ENCODE results near the gene GCNT1.

The GCNT1 gene

GRCh38 chr9:76415731-76416130, 43.3 kb upstream of the GCNT1 start:
- TF ChIP-seq NFIC (IDR thresholded peaks at IDR 0.05) (peak; percentile 7; the same call in 1 of the 2 replicates), MAX (IDR thresholded peaks at IDR 0.05) (no peak)

- TF ChIP-seq ZBTB7A (IDR thresholded peaks at IDR 0.05; ENCODE audit: low read depth): no peak
- TF ChIP-seq CEBPB (IDR thresholded peaks at IDR 0.05): no peak
- no peak for TF ChIP-seq NFIC (IDR thresholded peaks at IDR 0.05)
- no peak for TF ChIP-seq RAD21 (IDR thresholded peaks at IDR 0.05; ENCODE audit: low read depth)
- no peak for TF ChIP-seq EGR1 (IDR thresholded peaks at IDR 0.05)
- no peak for TF ChIP-seq TEAD4 (IDR thresholded peaks at IDR 0.05)
- TF ChIP-seq REST (IDR thresholded peaks at IDR 0.05; ENCODE audit: low read depth): no peak
- TF ChIP-seq USF1 (IDR thresholded peaks at IDR 0.05): no peak
- no peak for TF ChIP-seq CREB1 (IDR thresholded peaks at IDR 0.05; ENCODE audit: low read depth)
- no peak for TF ChIP-seq MAX (IDR thresholded peaks at IDR 0.05)
- no peak for TF ChIP-seq EP300 (IDR thresholded peaks at IDR 0.05; ENCODE audit: borderline replicate concordance)
- no peak for TF ChIP-seq TAF1 (IDR thresholded peaks at IDR 0.05; ENCODE audit: low read depth)
- no peak for TF ChIP-seq FOXM1 (IDR thresholded peaks at IDR 0.05; ENCODE audit: borderline replicate concordance, low read depth)
- TF ChIP-seq YY1 (IDR thresholded peaks at IDR 0.05; ENCODE audit: low read depth): no peak
Observed at GRCh38 chr9:76417394-76417793, 41.6 kb upstream of the GCNT1 start.

GRCh38 chr9:76419782-76420380, 39.1 kb upstream of the GCNT1 start:
- no peak for TF ChIP-seq NFIC (IDR thresholded peaks at IDR 0.05)
- no peak for TF ChIP-seq EGR1 (IDR thresholded peaks at IDR 0.05)
- peak; percentile 59 for TF ChIP-seq RAD21 (IDR thresholded peaks at IDR 0.05; ENCODE audit: low read depth)
- TF ChIP-seq TAF1 (IDR thresholded peaks at IDR 0.05; ENCODE audit: low read depth): no peak
- TF ChIP-seq CREB1 (IDR thresholded peaks at IDR 0.05; ENCODE audit: low read depth): no peak
- no peak for TF ChIP-seq YY1 (IDR thresholded peaks at IDR 0.05; ENCODE audit: low read depth)

GRCh38 chr9:76423216-76424177, 35.5 kb upstream of the GCNT1 start:
- TF ChIP-seq REST (IDR thresholded peaks at IDR 0.05; ENCODE audit: low read depth) (no peak), NFIC (IDR thresholded peaks at IDR 0.05) (no peak), RAD21 (IDR thresholded peaks at IDR 0.05; ENCODE audit: low read depth) (no peak), TEAD4 (IDR thresholded peaks at IDR 0.05) (no peak), YY1 (IDR thresholded peaks at IDR 0.05; ENCODE audit: low read depth) (no peak), EGR1 (IDR thresholded peaks at IDR 0.05) (no peak), EP300 (IDR thresholded peaks at IDR 0.05; ENCODE audit: borderline replicate concordance) (no peak), CREB1 (IDR thresholded peaks at IDR 0.05; ENCODE audit: low read depth) (no peak), CEBPB (IDR thresholded peaks at IDR 0.05) (no peak)

- no peak for TF ChIP-seq CREB1 (IDR thresholded peaks at IDR 0.05; ENCODE audit: low read depth)
- TF ChIP-seq YY1 (IDR thresholded peaks at IDR 0.05; ENCODE audit: low read depth): no peak
- no peak for TF ChIP-seq ZBTB7A (IDR thresholded peaks at IDR 0.05; ENCODE audit: low read depth)
- no peak for TF ChIP-seq TAF1 (IDR thresholded peaks at IDR 0.05; ENCODE audit: low read depth)
- no peak for TF ChIP-seq NFIC (IDR thresholded peaks at IDR 0.05)
- no peak for TF ChIP-seq TEAD4 (IDR thresholded peaks at IDR 0.05)
- TF ChIP-seq CEBPB (IDR thresholded peaks at IDR 0.05): no peak
- TF ChIP-seq TCF12 (IDR thresholded peaks at IDR 0.05; ENCODE audit: low read depth): no peak
- TF ChIP-seq USF1 (IDR thresholded peaks at IDR 0.05): no peak
- no peak for TF ChIP-seq EP300 (IDR thresholded peaks at IDR 0.05; ENCODE audit: borderline replicate concordance)
Observed at GRCh38 chr9:76424491-76424890, 34.5 kb upstream of the GCNT1 start.
